H1 (cell line): ENCODE results near the gene CTIF. TPM values are rescaled to one million over a fixed set of nuclear protein-coding genes. Genes with fewer than 3 reads are reported as not detected.
A peak's percentile ranks its signal among the peaks of the same experiment; 100 is the strongest.

ENCODE experiments used
- CTCF ChIA-PET: fragments of 300-600 bp; sonication (Branson Sonifier 250); formaldehyde crosslinking; loops from one replicate; lab custom pipeline; 2021; ENCODE audit not compliant: partially characterized antibody; lab: Charles Lee
- POLR2A ChIA-PET: fragments of 300-600 bp; sonication (Branson Sonifier 250); formaldehyde crosslinking; loops from one replicate; lab custom pipeline; 2021; ENCODE audit warnings: inconsistent platforms; ENCODE audit not compliant: partially characterized antibody; lab: Charles Lee
- DNase-seq, 2 experiments: peaks; one replicate each; pipeline versions ENCODE4 v3.0.0 to v3.0.0-alpha.2; 2010 to 2022; ENCODE audit warnings: low spot score in 2 of 2, low read depth in 1 of 2, mixed read lengths in 1 of 2
- FAIRE-seq: peaks from 2 replicates; lab custom pipeline; 2011; peaks lifted over from hg19 to GRCh38; lab: Jason Lieb, UNC
- H2AFZ ChIP-seq: 2 replicates; pipeline ENCODE4 v1.8.1; 2012; ENCODE audit warnings: low read length, inconsistent platforms
- H2AK5ac ChIP-seq: 2 replicates; pipeline ENCODE4 v1.6.1; 2013; ENCODE audit warnings: low read depth, low read length
- H2BK120ac ChIP-seq: replicated peaks from 2 replicates; pipeline ENCODE3; 2013; ENCODE audit warnings: low read depth, low read length, inconsistent platforms
- H2BK12ac ChIP-seq: 2 replicates; pipeline ENCODE4 v1.6.1; 2013; ENCODE audit warnings: low read depth, low read length
- H2BK15ac ChIP-seq: 2 replicates; pipeline ENCODE4 v1.6.1; 2013; ENCODE audit warnings: low read length
- H2BK20ac ChIP-seq: 2 replicates; pipeline ENCODE4 v1.6.1; 2013; ENCODE audit warnings: low read length
- H2BK5ac ChIP-seq: 2 replicates; pipeline ENCODE4 v1.6.1; 2013; ENCODE audit warnings: low read depth, low read length
- H3K14ac ChIP-seq: 2 replicates; pipeline ENCODE4 v1.6.1; 2013; ENCODE audit warnings: inconsistent platforms; ENCODE audit not compliant: insufficient read length
- H3K18ac ChIP-seq: 2 replicates; pipeline ENCODE4 v1.6.1; 2013; ENCODE audit warnings: low read length; ENCODE audit errors: extremely low read depth
- H3K23ac ChIP-seq: 2 replicates; pipeline ENCODE4 v1.6.1; 2013; ENCODE audit warnings: inconsistent platforms; ENCODE audit not compliant: insufficient read length
- H3K23me2 ChIP-seq: 2 replicates; pipeline ENCODE4 v1.6.1; 2013; ENCODE audit warnings: low read depth, low read length
- H3K27ac ChIP-seq: 2 replicates; pipeline ENCODE4 v1.6.1; 2011; ENCODE audit warnings: low read depth, low read length, inconsistent platforms
- H3K27me3 ChIP-seq, 4 experiments: replicated peaks in 1 of 4; 1 replicate in 1 of 4; 2 replicates in 3 of 4; pipeline versions ENCODE4 v1.6.1 to v1.8.1; 2011 to 2013; ENCODE audit warnings: low read length in 3 of 4, mild to moderate bottlenecking in 3 of 4, inconsistent platforms in 2 of 4, mixed read lengths in 2 of 4, moderate library complexity in 1 of 4; ENCODE audit not compliant: control insufficient read depth in 3 of 4, insufficient read depth in 3 of 4; ENCODE audit errors: extremely low read depth in 1 of 4
- H3K36me3 ChIP-seq, 4 experiments: 2 replicates each; pipeline versions ENCODE4 v1.6.1 to v1.8.1; 2011 to 2013; ENCODE audit warnings: mild to moderate bottlenecking in 4 of 4, low read length in 3 of 4, moderate library complexity in 2 of 4, control low read depth in 1 of 4, inconsistent platforms in 1 of 4; ENCODE audit not compliant: insufficient read depth in 4 of 4, control insufficient read depth in 2 of 4
- H3K4ac ChIP-seq: replicated peaks from 2 replicates; pipeline ENCODE3; 2013; ENCODE audit warnings: low read length, low read depth, mixed read lengths, inconsistent platforms; ENCODE audit not compliant: insufficient read length
- H3K4me1 ChIP-seq, 4 experiments: replicated peaks in 1 of 4; 1 replicate in 1 of 4; 2 replicates in 3 of 4; pipeline versions ENCODE4 v1.6.1 to v1.8.1; 2011 to 2013; ENCODE audit warnings: low read length in 3 of 4, inconsistent platforms in 2 of 4, mixed read lengths in 1 of 4; ENCODE audit not compliant: insufficient read depth in 4 of 4, control insufficient read depth in 3 of 4
- H3K4me2 ChIP-seq, 2 experiments: 2 replicates each; pipeline versions ENCODE4 v1.6.1 to v1.8.1; 2011 to 2013; ENCODE audit warnings: low read depth in 2 of 2, low read length in 2 of 2, control low read depth in 1 of 2, inconsistent platforms in 1 of 2, mild to moderate bottlenecking in 1 of 2; ENCODE audit not compliant: insufficient read depth in 1 of 2
- H3K4me3 ChIP-seq, 4 experiments: fragments of 200-600, 300-600 bp in 1 of 4; sonication (generic), shearing (Covaris generic), sonication (Bioruptor Twin) in 1 of 4; 2 replicates each; pipeline versions ENCODE4 v1.5.1 to v1.8.1; 2011 to 2016; ENCODE audit warnings: low read length in 4 of 4, low read depth in 3 of 4, control low read depth in 2 of 4, inconsistent platforms in 2 of 4, mild to moderate bottlenecking in 2 of 4, mixed read lengths in 1 of 4, moderate library complexity in 1 of 4; ENCODE audit not compliant: insufficient read depth in 2 of 4; ENCODE audit errors: extremely low read depth in 1 of 4
- H3K56ac ChIP-seq: replicated peaks from 2 replicates; pipeline ENCODE3; 2013; ENCODE audit warnings: low read depth, mild to moderate bottlenecking, mixed read lengths, low read length, inconsistent platforms; ENCODE audit not compliant: insufficient read length
- H3K79me1 ChIP-seq: 2 replicates; pipeline ENCODE4 v1.6.1; 2013; ENCODE audit warnings: low read depth, low read length, control low read depth
- H3K79me2 ChIP-seq, 2 experiments: 2 replicates each; pipeline versions ENCODE4 v1.6.1 to v1.8.1; 2012 to 2013; ENCODE audit warnings: low read length in 2 of 2, mild to moderate bottlenecking in 2 of 2, inconsistent platforms in 1 of 2; ENCODE audit not compliant: insufficient read depth in 2 of 2, control insufficient read depth in 1 of 2
- H3K9ac ChIP-seq, 4 experiments: replicated peaks in 1 of 4; 1 replicate in 1 of 4; 2 replicates in 3 of 4; pipeline versions ENCODE4 v1.6.1 to v1.8.1; 2011 to 2013; ENCODE audit warnings: low read depth in 3 of 4, low read length in 3 of 4, control low read depth in 2 of 4, mild to moderate bottlenecking in 2 of 4, moderate library complexity in 2 of 4, inconsistent platforms in 1 of 4; ENCODE audit errors: extremely low read depth in 1 of 4
- H3K9me3 ChIP-seq, 2 experiments: 2 replicates each; pipeline versions ENCODE4 v1.6.1 to v1.8.1; 2012 to 2013; ENCODE audit warnings: mild to moderate bottlenecking in 2 of 2, moderate library complexity in 2 of 2, control low read depth in 1 of 2, inconsistent platforms in 1 of 2, low read depth in 1 of 2, low read length in 1 of 2, mixed read lengths in 1 of 2; ENCODE audit not compliant: insufficient read depth in 2 of 2
- H4K20me1 ChIP-seq, 2 experiments: replicated peaks in 1 of 2; 2 replicates each; pipeline versions ENCODE3 to v1.8.1; 2011 to 2013; ENCODE audit warnings: inconsistent platforms in 2 of 2, low read length in 2 of 2, mild to moderate bottlenecking in 1 of 2; ENCODE audit not compliant: insufficient read depth in 2 of 2, control insufficient read depth in 1 of 2
- H4K5ac ChIP-seq: 2 replicates; pipeline ENCODE4 v1.6.1; 2013; ENCODE audit warnings: low read length, low read depth, mixed read lengths, inconsistent platforms; ENCODE audit not compliant: insufficient read length
- H4K8ac ChIP-seq: 2 replicates; pipeline ENCODE4 v1.8.0; 2013; ENCODE audit warnings: mild to moderate bottlenecking, moderate library complexity, low read length, inconsistent platforms; ENCODE audit not compliant: insufficient read depth; ENCODE audit errors: extremely low read depth
- H4K91ac ChIP-seq: replicated peaks from 2 replicates; pipeline ENCODE3; 2013; ENCODE audit warnings: low read length, mixed read lengths, inconsistent platforms; ENCODE audit not compliant: insufficient read length
- RAD21 ChIP-seq, 2 experiments: IDR thresholded peaks in 1 of 2; conservative IDR thresholded peaks in 1 of 2; 2 replicates each; pipeline ENCODE4 v1.6.1; 2011; ENCODE audit warnings: low read depth in 2 of 2, low read length in 2 of 2, improper control_type of control experiment in 1 of 2, inconsistent platforms in 1 of 2, mild to moderate bottlenecking in 1 of 2, moderate library complexity in 1 of 2
- RBBP5 ChIP-seq: IDR thresholded peaks from 2 replicates; pipeline ENCODE4 v1.7.1; 2012; ENCODE audit warnings: low read depth, mild to moderate bottlenecking, inconsistent platforms, low read length, moderate library complexity, borderline replicate concordance
- WGBS, 2 experiments: shearing (Covaris generic) in 1 of 2; methylation state at CpG; one replicate each; pipeline versions ENCODE4 v1.1.6 to v1.1.7; 2013 to 2015; ENCODE audit warnings: low lambda C conversion rate in 2 of 2, mixed read lengths in 2 of 2, inconsistent platforms in 1 of 2, low coverage in 1 of 2, missing lambda C conversion rate in 1 of 2; ENCODE audit not compliant: insufficient replicate concordance in 2 of 2, insufficient coverage in 1 of 2, insufficient read length in 1 of 2; ENCODE audit errors: extremely low coverage in 1 of 2, missing lambda C conversion rate in 1 of 2; 5-methylcytosine and 5-hydroxymethylcytosine counted together
- polyA plus RNA-seq, 7 experiments: library from polyadenylated mRNA; depleted of rRNA in 3 of 7; stranded (reverse) in 5 of 7; unstranded in 2 of 7; fragments of >200 nt in 5 of 7; fragments of 200-250 nt in 2 of 7; gene quantifications; 1 replicate in 5 of 7; 2 replicates in 1 of 7; 4 replicates in 1 of 7; pipeline versions ENCODE4 v1.2.1 to v1.2.3, GENCODE V29; 2011 to 2013; ENCODE audit warnings: missing spikeins in 2 of 7, mixed read lengths in 2 of 7
- total RNA-seq: library from RNA; stranded (reverse); fragmentation: NEBNext Ultra II Directional; extraction: Animal tissue kit (Norgen Biotek cat#: 25700); gene quantifications from 2 replicates; pipeline ENCODE4 v1.2.1, GENCODE V29; 2021
- TF ChIP-seq, protein P1 (sequence below), 3 experiments: IDR thresholded peaks; 1 replicate in 2 of 3; 2 replicates in 1 of 3; pipeline versions ENCODE4 v1.5.1 to v1.6.1; 2011; ENCODE audit warnings: low read length in 3 of 3, mild to moderate bottlenecking in 3 of 3, inconsistent platforms in 2 of 3, low read depth in 1 of 3, moderate library complexity in 1 of 3; ENCODE audit not compliant: insufficient read depth in 1 of 3; ENCODE audit errors: control extremely low read depth in 1 of 3

Gene CTIF
- total and polyA plus RNA-seq, 2 of the 8 experiments (the other 6 are each of a cell fraction or from before 2014, with no cell fraction given), result 9.0 to 17.8 TPM

DNA sequence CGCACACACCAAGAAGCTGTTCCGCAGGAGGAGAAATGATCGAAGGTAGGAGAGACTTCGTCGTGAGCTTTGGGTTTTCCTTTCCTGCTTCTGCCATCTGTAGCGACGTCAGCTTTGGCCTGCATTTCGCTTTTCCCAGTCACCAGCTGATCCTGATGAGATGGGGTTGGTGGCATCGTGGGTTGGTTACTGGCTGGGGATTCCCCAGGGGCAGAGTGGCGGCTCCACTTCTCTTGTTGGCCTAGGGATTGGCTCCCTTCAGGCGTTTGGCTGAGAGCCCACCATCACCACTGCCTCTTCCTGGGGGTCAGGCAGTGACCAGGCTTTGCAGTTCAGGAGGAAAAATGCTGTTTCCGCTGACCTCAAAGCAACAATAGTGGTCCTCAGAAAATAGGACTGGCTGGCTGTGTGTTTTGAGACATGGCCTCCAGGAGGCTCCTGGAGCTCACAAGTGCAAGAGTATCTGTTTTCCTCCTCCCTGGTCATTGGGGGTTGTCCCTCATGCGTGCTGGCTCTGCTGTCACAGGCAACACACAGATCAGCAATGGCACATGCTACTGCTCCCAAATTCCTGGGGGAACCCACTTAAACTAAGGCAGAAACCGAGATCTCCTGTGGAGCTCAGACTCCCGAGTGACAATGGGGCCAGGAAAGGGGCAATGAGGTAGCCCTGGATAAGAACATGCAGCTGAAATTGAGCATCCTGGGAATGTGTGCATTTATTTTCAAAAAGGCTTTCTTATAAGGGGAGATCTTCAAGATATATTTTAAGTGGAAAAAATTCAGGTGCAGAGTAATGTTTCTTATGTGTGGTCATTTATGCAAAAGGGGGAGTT, 173.0 kb downstream of the CTIF start:
- Histone ChIP-seq H3K14ac (no peak overlapping the region), H2AFZ (no peak overlapping the region), H4K5ac (no peak overlapping the region), H3K9ac (no peak overlapping the region), H3K27ac (no peak overlapping the region), H2BK5ac (no peak overlapping the region), H3K56ac (no peak overlapping the region), H4K91ac (no peak overlapping the region), H2BK20ac (no peak overlapping the region), H3K4me2 (no peak overlapping the region), H4K20me1 (peaks cover 0 to 2% of the 10 kb centered on the region in 2 experiments), H2BK15ac (no peak overlapping the region), H3K9me3 (no peaks in the 10 kb centered on the region), H3K36me3 (no peaks in the 10 kb centered on the region), H2BK120ac (no peak overlapping the region), H3K18ac (0 out of 2 replicates have a peak overlapping the region, but pooled peaks have one; percentile 5), H2AK5ac (no peak overlapping the region), H3K4me3 (no peak overlapping the region), H3K23ac (no peak overlapping the region), H3K27me3 (no peaks in the 10 kb centered on the region), H4K8ac (no peak overlapping the region), H3K4ac (no peak overlapping the region), H3K4me1 (peaks cover 0 to 10% (median 5%) of the 10 kb centered on the region in 4 experiments; a peak in 3 of 7 replicates)
- FAIRE-seq (peak; percentile 66), DNase-seq (no peak)
- ChIA-PET POLR2A (no interaction called here), CTCF (interaction anchor here (0.6 to 4.4 kb wide), 42 partner anchors 9 to 753 kb away, joined by 3 to 24 read pairs (median 4); no protein-coding TSS in a partner anchor)
- 84% methylated on average over 15 of the region's 15 CpGs; no CpG with 5 or more reads in 1 of the 2 experiments for WGBS, 2 experiments
- TF ChIP-seq, protein P1, sequence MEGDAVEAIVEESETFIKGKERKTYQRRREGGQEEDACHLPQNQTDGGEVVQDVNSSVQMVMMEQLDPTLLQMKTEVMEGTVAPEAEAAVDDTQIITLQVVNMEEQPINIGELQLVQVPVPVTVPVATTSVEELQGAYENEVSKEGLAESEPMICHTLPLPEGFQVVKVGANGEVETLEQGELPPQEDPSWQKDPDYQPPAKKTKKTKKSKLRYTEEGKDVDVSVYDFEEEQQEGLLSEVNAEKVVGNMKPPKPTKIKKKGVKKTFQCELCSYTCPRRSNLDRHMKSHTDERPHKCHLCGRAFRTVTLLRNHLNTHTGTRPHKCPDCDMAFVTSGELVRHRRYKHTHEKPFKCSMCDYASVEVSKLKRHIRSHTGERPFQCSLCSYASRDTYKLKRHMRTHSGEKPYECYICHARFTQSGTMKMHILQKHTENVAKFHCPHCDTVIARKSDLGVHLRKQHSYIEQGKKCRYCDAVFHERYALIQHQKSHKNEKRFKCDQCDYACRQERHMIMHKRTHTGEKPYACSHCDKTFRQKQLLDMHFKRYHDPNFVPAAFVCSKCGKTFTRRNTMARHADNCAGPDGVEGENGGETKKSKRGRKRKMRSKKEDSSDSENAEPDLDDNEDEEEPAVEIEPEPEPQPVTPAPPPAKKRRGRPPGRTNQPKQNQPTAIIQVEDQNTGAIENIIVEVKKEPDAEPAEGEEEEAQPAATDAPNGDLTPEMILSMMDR (IDR thresholded peaks at IDR 0.05; ENCODE audit: control extremely low read depth in 1 of 3, insufficient read depth in 1 of 3, low read depth in 1 of 3, low read length in 3 of 3), result peak; percentile 39 to 78 (median 58)
- TF ChIP-seq RAD21 (IDR thresholded peaks at IDR 0.05 in 1 of 2, conservative IDR thresholded peaks at IDR 0.05 in 1 of 2; ENCODE audit: low read depth in 2 of 2, low read length in 2 of 2) (peak; percentile 86 to 87), RBBP5 (no peak)
- TF ChIP-seq, all 59 proteins: peak for 2
- Histone ChIP-seq H3K79me1 (no peaks in the 10 kb centered on the region; the same call in 1 of the 2 replicates), H3K23me2 (no peaks in the 10 kb centered on the region), H2BK12ac (no peak overlapping the region), H3K79me2 (no peaks in the 10 kb centered on the region)
